Measurements from ENCODE around the gene RHOB.
"Not testable (repeated sequence)": the region's sequence is repeated elsewhere in the genome, so short reads cannot be mapped to it uniquely, and the experiment has no call there.

RHOB gene

GRCh38 chr2:20480913-20481312 lies 34.0 kb downstream of the RHOB start:
- no peak for DNase-seq

GRCh38 chr2:20481798-20482405 lies 35.0 kb downstream of the RHOB start:
- DNase-seq = no peak

GRCh38 chr2:20482725-20483124 lies 35.9 kb downstream of the RHOB start:
- no peak for DNase-seq

GRCh38 chr2:20483194-20483895 lies 36.5 kb downstream of the RHOB start:
- no peak for DNase-seq

GRCh38 chr2:20484034-20484617 lies 37.3 kb downstream of the RHOB start:
- no peak for DNase-seq

- DNase-seq = no peak
These were observed 38.1 kb downstream of the RHOB start for GRCh38 chr2:20484810-20485611.

- no peak for DNase-seq
These were observed 38.9 kb downstream of the RHOB start for GRCh38 chr2:20485612-20486388.

- DNase-seq = no peak
These were observed 39.7 kb downstream of the RHOB start for GRCh38 chr2:20486571-20486970.

- no peak for DNase-seq
These were observed 40.1 kb downstream of the RHOB start for GRCh38 chr2:20487030-20487391.

- DNase-seq = no peak
These were observed 40.7 kb downstream of the RHOB start for GRCh38 chr2:20487392-20488174.

- no peak for DNase-seq
These were observed 41.3 kb downstream of the RHOB start for GRCh38 chr2:20488201-20488641.

- no peak for DNase-seq
These were observed 41.9 kb downstream of the RHOB start for GRCh38 chr2:20488782-20489181.

GRCh38 chr2:20490300-20491181 lies 43.7 kb downstream of the RHOB start:
- no peak for DNase-seq

- DNase-seq = no peak
These were observed 45.1 kb downstream of the RHOB start for GRCh38 chr2:20491739-20492531.

- DNase-seq = not testable (repeated sequence)
These were observed 46.2 kb downstream of the RHOB start for GRCh38 chr2:20493095-20493494.

- DNase-seq = no peak
These were observed 47.4 kb downstream of the RHOB start for GRCh38 chr2:20494241-20494640.

GRCh38 chr2:20496076-20496872 lies 49.4 kb downstream of the RHOB start:
- no peak for DNase-seq

GRCh38 chr2:20496942-20497341 lies 50.1 kb downstream of the RHOB start:
- DNase-seq = no peak

Measured in CD4-positive, alpha-beta T cell treated with Interleukin-17A for 4 hours (primary cell).